ENCODE measurements around the gene CPNE6.

Gene CPNE6

DNA sequence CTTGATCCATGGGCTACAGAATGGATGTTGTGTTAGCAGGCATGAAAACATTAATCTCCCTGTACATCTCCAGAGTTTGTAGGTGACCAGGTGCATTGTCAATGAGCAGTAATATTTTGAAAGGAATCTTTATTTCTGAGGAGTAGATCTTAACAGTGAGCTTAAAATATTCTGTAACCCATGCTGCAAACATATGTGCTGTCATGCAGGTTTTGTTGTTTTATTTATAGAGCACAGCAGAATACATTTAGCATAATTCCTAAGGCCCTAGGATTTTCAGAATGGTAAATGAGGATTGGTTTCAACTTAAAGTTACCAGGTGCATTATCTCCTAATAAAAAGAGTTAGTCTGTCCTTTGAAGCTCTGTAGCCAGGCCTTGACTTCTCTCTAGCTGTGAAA, 55.6 kb downstream of the CPNE6 start:
- TF ChIP-seq, protein P1, sequence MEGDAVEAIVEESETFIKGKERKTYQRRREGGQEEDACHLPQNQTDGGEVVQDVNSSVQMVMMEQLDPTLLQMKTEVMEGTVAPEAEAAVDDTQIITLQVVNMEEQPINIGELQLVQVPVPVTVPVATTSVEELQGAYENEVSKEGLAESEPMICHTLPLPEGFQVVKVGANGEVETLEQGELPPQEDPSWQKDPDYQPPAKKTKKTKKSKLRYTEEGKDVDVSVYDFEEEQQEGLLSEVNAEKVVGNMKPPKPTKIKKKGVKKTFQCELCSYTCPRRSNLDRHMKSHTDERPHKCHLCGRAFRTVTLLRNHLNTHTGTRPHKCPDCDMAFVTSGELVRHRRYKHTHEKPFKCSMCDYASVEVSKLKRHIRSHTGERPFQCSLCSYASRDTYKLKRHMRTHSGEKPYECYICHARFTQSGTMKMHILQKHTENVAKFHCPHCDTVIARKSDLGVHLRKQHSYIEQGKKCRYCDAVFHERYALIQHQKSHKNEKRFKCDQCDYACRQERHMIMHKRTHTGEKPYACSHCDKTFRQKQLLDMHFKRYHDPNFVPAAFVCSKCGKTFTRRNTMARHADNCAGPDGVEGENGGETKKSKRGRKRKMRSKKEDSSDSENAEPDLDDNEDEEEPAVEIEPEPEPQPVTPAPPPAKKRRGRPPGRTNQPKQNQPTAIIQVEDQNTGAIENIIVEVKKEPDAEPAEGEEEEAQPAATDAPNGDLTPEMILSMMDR (IDR thresholded peaks at IDR 0.05; ENCODE audit: low read length, missing control alignments): no peak
- no peak for DNase-seq (ENCODE audit: low read depth)
- H3K4me3 ChIP-seq (replicated peaks; ENCODE audit: low read depth, low read length): no peak overlapping the region

DNA sequence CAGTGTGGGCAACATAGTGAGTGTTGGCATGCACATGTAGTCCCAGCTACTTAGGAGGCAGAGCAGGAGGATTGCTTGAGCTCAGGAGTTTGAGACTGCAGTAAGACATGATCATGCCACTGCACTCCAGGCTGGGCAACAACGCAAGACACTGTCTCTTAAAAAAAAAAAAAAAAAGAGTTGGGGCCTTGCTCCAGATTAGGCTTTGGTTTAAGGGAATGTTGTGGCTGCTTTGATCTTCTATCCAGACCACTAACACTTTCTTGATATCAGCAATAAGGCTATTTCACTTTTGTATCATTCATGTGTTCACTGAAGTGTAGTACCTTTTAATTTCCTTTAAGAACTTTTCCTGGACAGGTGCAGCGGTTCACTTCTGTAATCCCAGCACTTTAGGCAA, 56.3 kb downstream of the CPNE6 start:
- DNase-seq (ENCODE audit: low read depth): no peak
- TF ChIP-seq, protein P1 (IDR thresholded peaks at IDR 0.05; ENCODE audit: low read length, missing control alignments): no peak
- no peak overlapping the region for H3K4me3 ChIP-seq (replicated peaks; ENCODE audit: low read depth, low read length)
